IPS DF 19.7 (cell line): ENCODE results near the gene IGLL5.

Source experiments
- DNase-seq: peaks from one replicate; pipeline ENCODE4 v3.0.0-alpha.2; 2013; ENCODE audit warnings: low read depth, low spot score

Gene IGLL5

DNA sequence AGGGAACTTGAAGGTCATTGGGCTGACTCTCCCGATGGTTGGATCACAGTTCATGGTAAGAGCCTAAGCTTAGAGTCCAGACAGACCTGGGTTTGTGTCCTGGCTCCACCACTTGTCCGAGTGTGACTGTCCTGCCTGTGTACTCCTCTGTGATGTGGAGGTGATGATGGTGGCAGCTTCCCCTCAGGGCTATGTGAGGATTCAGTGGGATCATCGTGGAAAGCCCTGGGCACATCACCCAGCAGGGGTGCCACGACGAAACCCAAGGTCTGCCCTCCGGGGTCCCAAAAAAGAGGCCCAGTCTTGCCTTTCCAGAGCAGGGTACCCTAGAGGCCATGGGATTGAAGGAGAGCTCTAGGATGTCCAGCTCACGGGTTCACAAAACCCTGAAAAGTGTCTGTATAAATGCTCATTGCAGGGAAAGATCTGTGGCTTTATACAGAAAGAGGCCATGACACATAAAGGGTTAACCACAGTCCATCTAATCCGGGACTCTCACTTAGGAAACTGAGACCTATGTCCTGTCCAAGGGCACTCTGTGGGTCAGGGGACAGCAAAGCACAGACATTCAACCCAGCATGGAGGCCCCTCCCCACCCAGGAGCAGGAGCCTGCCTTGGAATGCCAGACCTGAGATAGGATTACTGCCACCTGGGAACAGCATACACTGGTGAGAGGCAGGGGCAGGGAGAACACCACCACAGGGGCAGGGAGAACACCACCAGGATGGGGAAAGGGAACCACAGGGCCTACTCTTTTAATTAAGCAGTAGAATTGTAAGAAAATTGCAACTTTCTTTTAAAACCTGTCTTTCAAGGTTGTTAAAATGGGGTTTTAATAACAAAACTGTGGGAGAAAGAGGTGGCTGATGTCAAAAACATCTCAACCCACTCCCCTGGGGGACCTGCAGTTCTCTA lies 51.3 kb downstream of the IGLL5 start:
- DNase-seq = no peak

DNA sequence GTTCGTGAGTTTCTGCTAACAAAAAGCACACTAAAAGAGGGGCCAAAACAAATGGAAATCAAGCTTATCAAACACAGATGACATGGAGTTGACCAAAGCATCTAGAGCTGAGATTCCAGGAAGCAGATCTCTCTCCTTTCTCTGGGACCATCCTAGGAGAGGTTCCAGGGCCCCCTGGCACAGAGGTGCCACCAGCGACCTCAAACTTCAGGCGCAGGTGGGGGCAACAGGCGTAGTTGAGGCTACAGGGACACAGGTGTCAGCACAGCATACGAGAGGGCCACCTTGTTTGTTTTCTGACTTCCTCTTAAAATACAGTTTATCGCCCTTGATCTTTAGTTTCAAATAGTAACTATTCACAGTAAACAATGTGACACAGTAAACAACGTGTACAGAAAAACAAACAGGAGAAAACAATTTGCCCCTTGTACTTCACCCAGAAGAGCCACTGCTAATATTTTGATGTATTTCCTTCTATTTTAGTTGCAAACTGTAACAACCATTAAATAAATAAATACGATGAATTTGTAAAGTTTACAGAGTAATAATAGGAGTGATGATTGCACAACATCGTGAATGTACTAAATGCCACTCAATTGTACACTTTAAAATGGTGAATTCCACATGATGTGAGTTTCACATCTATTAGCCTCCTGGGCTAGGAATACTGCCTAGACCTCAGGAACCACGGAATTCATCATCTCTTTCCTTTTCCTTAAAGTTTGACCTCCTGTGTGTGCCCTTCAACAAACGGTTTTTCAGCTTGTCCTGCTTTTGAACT lies 52.2 kb downstream of the IGLL5 start:
- DNase-seq = no peak

DNA sequence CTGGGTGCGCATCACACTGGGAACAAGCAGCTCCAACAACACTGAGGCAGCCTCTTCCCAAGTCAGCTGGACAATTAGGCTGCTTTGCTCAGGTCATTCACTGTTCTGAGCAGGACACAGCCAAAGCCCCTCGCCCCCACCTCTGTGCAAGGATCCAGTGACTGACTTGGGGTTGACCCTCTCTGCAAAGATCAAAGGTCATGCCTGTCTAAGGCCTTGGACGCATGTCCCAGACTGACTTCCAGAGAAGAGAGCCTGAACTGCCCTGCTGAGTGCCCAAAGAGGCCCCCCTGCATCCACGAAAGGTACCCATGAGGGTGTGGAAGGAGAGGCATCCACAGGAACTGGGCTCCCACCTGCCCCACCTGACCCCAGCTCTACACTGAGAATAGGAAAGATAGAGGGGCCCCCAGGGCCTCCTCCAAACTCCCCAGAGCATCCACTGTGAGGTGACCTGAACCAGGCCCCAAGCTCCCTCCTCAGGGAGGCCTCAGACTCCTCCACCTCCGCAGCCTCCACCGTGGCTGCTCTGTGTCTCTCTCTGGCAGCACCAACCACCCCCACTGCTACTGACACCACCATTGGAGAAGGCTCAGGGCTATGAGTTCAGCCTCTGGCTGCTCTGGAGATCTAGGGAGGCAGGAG lies 53.5 kb downstream of the IGLL5 start:
- no peak for DNase-seq

DNA sequence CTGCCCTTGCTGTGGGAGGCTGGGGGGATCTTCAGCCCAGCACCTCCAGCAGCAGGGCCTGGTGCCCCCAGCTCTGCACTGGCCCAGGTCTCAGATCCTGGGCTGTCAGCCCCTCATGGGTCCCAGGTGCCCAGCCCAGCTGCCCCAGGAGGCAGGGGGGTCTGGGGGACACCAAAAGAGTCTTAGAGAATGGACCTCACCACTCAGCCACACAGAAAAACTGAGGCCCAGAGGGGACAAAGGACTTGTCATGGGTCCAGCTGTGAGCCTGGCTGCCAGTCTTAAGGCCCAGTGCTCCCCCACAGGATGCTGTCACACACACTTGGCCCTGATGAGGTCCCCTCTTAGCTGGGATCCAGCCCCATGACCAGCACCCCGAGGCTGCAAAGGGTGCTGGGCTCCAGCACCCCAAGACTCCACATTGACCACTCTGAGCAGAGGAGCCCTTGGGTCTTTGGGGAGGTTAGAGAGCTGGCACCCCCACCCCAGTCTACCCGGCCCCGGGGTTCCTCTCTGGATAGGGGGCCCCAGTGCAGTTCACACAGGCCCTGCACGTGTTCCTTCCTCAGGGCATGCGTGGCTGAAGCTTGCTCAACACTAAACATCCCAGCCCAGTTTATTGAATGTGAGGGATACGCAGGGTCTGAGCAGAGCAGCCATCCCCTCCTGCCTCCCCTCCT lies 54.4 kb downstream of the IGLL5 start:
- no peak for DNase-seq

DNA sequence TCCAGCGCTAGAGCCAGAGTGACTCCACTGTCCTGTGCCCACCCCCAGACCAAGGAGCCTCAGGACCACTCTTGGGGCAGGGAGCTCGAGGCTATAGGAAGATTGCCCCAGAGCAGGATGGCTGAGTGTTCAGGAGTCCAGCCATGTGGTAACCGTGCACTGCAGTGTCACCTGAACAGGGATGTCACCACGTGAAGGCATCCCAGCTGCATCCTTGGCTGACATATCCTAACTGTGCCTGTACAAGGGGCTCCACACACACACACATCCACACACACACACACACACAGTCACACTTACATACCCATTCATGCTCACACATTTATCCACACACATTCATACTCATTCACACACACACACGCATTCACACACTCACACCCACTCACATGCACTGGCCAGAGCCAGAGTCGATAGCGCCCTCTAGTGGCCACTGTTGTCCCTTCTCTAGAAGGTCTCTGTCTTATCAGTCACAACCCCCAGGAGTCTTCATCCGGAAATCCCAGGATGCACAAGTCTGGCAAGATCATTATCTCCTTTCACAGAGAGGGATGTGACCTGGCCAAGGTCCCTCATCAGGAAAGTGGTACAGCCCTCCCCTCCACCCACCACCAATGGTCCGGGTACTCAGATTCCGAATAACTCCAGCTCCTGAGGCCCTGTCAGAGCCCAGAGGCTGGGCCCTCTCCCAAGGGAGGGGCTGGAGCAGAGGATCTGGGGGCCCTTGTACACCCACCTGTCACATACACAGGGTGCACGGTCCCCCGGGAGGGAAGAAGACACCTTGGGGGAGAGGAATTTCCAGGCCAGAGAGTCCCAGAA lies 55.1 kb downstream of the IGLL5 start:
- DNase-seq = no peak

DNA sequence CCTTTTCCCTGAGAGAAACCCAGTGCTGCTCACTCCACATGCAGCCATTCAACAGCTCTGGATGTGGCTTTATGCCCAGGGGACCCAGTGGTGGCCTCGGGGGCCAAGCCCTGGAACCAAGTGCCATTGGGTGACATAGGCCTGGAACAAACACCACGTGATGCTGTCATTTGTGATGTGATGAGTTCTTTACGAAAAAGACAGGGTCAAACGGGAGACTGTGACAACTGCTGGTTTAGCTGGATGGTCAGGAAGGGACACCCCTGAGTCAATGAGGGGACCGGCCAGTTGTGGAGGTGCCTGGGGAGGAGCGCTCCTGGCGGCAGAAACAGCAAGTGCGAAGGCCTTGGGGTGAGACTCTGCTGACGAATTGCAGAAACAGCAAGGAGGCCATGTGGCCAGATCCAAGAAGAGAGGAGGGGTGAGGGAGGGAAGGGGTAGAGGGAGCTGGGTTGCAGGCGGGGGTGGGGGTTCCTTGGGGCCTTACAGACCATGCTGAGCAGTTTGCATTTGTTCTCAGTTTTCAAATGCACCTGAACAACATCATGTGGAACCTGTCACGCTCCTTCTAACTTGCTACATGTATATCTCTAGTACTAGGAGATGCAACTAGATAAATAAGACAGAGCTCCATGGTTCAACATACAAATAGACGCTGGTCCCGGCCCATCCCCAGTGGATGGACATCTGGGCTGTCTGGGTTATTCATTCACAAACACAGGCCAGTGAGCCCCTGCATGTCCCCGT lies 56.1 kb downstream of the IGLL5 start:
- no peak for DNase-seq

DNA sequence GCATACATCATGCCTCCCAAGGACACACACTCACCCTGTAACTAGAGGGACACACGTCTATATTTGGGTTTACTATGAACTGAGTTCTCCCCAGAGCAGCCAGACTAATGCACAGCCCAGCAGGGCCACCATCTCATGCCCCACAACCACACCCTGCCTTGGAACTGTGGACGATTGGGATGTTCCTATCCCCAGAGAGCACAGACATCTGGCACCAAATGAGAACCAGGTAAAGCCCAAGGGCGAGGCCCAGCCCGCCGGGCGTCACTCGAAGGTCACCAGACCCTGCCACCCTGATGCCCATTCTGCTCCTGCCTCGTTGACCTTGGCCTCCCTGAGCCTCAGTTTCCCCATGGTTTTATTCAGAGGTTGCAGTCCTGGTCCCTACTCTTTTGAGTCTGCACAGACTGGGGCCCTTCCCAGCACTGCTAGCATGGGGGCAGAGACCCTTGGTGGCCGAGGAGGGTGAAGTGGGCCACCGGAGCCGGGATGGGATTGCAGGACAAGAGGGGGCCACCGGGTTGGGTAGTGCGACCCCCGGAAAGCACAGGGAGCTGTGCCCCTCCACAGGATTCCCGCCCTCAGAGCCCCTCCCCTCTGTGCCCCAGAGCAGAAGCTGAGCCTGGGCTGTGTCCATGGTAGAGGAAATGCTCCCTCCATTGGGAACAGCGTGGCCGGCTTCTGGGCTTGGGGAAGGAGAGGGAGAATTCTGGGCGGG lies 56.8 kb downstream of the IGLL5 start:
- DNase-seq = no peak

DNA sequence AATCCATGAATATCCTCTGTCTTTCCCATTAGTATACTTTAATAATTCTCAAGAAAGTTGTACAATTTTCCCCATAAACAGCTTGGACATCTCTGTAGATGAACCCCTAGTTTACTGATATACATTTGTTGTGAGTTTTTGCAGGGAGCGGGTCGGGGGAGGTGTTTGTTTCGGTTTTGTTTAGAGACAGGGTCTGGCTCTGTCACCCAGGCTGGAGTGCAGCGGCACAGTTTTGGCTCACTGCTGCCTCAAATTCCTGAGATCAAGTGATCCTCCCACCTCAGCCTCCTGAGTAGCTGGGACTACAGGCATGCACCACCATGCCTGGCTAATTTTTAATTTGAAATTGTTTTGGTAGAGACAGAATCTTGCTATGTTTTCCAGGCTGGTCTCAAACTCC lies 57.6 kb downstream of the IGLL5 start:
- no peak for DNase-seq
